ENCODE results near the gene RYR1.

DNA sequence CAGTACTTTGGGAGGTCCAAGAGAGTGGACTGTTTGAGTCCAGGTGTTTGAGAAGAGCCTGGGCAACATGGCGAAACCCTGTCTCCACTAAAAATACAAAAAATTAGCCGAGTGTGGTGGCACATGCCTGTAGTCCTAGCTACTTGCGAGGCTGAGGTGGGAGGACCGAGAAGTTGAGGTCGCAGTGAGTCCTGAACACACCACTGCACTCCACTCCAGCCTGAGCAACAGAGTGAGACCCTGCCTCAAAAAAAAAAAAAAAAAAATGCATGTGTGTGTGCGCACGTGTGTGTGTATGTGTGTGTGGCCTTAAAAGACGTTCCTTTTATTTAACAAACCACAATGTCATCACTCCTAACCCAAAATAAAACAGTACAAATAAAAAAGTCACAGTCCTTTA, 121.7 kb downstream of the RYR1 start:
- TF ChIP-seq, protein P1, sequence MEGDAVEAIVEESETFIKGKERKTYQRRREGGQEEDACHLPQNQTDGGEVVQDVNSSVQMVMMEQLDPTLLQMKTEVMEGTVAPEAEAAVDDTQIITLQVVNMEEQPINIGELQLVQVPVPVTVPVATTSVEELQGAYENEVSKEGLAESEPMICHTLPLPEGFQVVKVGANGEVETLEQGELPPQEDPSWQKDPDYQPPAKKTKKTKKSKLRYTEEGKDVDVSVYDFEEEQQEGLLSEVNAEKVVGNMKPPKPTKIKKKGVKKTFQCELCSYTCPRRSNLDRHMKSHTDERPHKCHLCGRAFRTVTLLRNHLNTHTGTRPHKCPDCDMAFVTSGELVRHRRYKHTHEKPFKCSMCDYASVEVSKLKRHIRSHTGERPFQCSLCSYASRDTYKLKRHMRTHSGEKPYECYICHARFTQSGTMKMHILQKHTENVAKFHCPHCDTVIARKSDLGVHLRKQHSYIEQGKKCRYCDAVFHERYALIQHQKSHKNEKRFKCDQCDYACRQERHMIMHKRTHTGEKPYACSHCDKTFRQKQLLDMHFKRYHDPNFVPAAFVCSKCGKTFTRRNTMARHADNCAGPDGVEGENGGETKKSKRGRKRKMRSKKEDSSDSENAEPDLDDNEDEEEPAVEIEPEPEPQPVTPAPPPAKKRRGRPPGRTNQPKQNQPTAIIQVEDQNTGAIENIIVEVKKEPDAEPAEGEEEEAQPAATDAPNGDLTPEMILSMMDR (IDR thresholded peaks at IDR 0.05; ENCODE audit: insufficient read depth, low read depth, low read length): no peak
- no peak for TF ChIP-seq EZH2 (IDR thresholded peaks at IDR 0.05; ENCODE audit: insufficient read depth, low read length)

Data from astrocyte (in vitro differentiated cells and primary cell).